ENCODE data around the gene CCDC57.

GRCh38 chr17:82095777-82096708, 116.6 kb downstream of the CCDC57 start:
- TF ChIP-seq, protein P1, sequence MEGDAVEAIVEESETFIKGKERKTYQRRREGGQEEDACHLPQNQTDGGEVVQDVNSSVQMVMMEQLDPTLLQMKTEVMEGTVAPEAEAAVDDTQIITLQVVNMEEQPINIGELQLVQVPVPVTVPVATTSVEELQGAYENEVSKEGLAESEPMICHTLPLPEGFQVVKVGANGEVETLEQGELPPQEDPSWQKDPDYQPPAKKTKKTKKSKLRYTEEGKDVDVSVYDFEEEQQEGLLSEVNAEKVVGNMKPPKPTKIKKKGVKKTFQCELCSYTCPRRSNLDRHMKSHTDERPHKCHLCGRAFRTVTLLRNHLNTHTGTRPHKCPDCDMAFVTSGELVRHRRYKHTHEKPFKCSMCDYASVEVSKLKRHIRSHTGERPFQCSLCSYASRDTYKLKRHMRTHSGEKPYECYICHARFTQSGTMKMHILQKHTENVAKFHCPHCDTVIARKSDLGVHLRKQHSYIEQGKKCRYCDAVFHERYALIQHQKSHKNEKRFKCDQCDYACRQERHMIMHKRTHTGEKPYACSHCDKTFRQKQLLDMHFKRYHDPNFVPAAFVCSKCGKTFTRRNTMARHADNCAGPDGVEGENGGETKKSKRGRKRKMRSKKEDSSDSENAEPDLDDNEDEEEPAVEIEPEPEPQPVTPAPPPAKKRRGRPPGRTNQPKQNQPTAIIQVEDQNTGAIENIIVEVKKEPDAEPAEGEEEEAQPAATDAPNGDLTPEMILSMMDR (IDR thresholded peaks at IDR 0.05): no peak
- no peak for TF ChIP-seq POLR2A (IDR thresholded peaks at IDR 0.05)

Data from heart left ventricle (tissue), 13 donors.